NCI-H748 (cell line): ENCODE measurements around the gene SCN10A.

Experiments
- DNase-seq: peaks from one replicate; lab custom pipeline; 2025; ENCODE audit not compliant: unreplicated experiment; lab: John Stamatoyannopoulos, UW

Gene SCN10A

DNA sequence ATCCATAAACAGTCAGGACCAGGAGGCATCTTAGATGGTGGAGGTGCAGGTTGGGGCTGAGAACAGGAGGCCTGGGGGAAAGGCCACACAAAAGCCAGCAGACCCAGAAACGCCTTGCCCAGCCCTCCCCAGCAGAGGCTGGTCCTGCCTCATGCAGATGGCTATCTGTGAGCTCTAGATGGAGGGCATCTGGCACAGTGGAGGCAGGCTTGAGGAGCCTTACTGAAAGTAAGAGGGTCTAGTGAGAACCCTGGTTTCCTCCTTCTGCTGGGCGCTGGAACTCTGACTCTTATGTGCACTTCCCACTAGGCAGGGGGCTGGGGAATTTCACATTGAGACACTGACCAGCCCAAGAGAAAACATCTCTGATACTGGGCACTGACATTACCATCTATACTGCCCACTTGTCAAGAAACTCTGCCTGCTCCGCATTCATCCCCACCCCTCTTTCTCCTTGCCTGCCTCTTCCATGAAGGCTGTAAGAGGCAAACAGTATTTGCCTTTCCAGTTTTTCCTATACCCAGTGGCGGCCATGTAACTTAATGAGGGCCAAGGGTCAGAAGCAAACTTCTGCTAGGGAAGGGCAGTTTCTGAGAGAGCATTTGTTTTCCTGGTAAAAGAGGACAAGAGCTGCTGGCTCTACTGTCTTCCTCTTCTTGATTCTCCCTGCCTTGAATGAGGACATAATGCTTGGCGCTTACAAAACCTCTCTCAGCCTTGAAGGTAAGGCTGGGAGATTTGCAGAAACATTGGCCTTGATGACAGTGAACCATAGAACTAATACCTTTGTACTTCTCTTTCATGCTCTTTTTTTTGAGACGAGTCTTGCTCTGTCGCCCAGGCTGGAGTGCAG, 162.1 kb downstream of the SCN10A start:
- no peak for DNase-seq

DNA sequence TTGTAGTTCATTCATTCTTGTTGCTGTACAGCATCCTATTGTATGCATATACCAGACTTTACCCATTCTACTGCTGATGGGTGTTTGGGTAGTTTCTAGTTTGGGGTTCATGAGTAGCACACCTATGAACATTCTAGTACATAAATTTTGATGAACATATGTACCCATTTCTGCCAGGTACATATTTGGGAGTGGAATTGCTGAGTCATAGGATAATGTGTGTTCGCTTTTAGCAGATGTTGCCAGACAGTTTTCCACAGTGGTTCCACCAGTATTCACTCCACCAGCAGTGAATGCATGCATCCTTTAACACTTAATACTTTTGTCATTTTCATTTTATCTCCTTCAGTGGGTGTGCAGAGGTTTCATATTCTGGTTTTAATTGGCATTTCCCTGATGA, 163.1 kb downstream of the SCN10A start:
- no peak for DNase-seq

DNA sequence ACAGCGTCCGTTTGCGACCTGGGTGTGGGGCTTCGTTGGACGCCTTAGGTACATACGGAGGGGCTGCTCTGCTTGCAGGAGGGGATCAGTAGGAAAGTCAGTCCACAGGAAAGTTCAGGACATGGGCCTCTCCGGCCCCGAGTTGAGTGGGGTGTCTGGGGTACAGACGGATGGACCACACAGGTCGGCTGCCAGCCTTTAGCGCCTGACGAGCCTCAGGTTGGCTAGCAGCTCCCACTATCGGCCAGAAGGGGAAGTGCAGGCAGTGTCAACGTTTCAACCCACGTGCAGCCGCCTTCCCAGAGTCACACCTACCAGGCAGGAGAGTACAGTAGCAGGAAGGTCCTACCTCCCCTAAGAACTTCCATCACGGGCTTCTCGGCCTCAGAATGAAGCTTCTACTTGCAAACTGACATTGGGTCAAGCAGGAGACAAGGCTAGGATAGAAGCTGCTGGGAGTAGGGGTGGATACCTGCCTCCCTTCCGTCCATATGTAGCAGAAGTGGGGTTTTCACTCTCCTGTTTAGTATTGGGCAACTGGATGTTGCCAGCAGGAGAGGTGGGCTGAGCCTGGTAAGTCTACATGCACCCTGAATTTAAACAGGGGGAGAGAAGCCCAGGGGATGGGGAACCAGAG, 164.7 kb downstream of the SCN10A start:
- DNase-seq, result peak; percentile 50

DNA sequence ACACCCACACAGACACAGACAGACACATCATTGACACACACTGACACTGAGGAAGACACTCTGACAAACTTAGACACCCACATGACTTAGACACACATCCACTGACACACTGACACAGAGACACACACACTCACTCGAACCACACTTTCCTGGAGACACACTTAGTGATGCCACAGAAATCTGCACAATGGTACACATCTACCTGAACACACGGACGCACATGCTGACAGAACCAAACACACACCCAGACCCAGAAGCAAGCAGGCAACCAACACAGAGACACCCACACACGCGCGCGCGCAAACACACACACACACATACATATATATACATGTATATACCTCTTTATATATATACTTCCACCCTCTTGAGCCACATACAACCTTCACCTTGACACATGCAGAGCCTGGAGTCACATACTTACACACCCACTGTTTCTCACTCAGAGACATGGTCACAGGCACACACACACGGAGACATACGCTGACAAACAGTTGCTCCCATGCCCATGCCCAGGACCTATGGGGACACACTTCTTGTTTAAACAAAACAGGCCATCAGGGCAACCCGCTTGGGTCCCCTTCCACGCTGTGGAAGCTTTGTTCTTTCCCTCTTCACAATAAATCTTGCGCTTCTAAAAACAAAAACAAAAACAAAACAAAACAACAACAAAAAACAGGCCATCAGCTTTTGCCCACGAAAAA, 165.6 kb downstream of the SCN10A start:
- DNase-seq, result peak; percentile 1

DNA sequence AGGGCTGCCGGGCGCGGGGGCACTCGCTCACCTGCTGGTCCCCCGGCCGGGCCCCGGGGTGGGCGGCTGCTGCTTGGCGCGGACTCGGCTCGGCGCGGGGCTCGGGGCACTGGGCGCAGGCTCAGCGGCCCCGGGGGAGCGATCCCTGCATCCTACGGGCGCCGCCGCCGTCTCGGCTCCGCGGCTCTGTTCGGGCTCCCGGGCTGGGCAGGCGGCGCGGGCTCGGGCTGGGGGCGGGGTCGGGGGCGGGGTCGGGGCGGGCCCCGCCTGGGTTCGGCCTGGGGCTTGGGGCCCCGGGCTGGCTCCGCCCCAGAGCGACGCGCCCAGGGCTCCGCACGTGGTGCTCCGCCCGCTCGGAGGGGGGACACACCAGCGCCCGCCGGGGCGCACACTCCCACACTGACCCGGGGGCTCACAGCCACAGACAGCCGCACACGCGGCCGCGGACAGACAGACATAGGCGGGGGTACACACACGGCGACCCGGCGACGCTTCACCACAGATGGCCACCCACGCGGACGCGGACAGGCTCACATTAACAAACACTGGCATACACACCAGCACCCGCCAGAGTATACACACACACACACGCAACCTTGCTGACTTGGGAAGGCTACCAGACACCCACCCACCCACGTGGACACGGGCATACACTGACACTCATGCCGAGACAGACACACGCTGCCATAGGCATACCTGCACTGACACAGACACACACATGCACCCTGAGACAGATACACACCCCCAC, 166.3 kb downstream of the SCN10A start, which contains the start of gene SCN5A:
TSS of gene SCN5A (minus strand) at position 188 of the 748 bp plus-strand sequence. CDS start 16,380 bp downstream, outside the sequence.
- DNase-seq, result peak; percentile 46

DNA sequence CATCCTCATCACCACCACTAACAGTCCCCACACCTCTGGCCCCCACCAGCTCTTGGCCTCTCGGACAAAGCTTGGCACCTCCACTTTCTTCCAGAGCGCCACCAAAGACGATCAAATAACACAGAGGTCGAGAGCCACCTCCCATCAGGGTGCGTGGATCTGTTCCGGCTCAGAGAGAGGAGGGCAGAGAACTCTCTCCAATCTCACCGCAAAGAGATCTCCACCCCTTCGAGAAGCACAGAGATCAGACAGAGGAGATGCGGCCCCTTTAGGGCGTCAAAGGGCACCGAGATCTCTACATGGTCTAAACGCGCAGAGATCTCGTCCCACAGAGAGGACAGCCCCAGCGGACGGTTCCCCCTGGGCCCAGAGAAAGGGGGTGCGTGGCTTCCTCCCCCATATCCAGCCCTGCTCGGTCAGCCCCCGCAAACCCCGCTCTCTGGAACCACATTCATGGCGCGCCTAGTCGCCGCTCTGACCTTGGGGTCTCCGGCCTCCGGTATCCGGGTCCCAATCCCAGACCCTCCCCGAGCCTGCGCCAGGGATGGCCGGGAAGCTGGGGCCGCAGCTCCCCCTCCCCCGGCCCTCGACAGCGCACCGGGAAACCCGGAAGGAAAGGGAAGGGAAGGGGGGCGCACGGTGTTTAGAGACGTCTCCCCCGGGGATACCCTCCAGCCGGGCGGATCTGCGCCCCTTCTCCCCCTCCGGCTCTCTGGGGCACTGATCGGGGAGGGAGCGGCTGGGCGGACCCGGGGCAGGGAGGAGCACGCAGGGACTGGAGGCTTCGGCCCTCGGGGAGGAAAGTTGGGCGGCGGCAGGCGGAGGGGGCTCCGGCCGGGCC, 167.1 kb downstream of the SCN10A start:
- DNase-seq, result peak; percentile 32

DNA sequence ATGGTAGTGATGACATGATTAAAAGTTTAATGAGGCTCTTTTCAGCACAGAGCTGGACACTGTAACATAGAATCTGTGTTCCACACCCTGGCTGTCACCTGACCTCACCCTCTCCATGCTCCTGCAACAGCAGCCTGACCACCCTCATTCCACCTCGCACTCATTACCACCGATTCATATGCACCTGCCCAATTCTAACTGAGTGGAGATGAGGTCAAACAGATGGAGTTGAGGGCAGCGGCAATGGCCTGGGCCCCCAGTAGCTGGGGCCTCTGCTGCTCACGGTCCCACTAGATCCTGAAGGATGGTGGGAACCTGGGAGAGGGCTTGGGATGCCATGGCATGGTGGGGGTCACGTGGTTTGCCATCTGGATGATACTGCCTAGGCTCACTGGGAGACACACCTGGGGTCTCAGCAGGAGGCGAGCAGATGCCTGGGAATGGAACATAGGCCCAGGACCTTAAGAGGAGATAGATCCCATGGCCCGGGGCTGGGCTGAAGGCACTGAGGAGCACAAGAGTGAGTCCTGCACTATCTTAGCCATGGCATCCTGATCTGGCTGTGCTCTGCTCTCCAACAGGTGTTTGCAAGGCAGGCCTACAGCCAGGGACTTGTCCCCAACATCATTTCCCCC, 167.9 kb downstream of the SCN10A start:
- no peak for DNase-seq

DNA sequence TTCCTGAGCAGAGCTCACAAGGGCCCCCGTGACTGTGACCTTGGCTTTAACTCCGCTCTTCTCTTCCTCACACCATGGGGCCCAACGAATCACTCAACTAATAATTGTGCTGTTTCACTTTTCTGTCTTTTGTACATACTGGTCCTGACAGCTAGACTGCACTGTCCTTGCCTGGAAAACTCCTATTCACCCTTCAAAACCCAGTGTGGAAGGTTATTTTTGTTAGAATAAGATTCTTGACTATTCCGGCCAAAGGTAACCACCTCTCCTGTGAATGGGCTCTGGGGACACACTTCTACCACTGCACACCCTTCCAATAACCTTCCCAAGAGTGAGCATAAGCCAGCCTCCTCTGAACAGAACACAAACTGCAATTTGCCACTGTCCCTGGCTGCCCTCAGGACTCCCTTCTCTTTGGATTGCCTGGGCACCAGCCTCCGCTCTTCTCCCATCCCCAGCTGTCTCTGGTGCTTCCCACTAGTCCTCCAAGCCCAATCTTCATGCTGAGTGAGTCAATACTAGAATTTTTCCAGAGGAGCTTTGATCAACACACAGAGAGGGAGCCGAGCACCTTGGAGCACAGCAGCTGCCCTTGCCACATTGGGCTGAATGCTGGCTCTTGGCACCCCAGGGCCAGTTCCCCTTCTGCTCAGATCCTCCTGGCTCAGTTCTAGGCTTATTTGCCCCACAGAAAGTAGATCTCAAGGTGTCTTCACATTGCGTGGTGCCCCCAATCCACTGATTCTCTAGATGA, 168.6 kb downstream of the SCN10A start:
- peak; percentile 1 for DNase-seq
